Panc1 (cell line): ENCODE results near the gene LRRFIP1.

Experiments used
- CTCF ChIP-seq: fragments of 450-650 bp; IDR thresholded peaks from 2 replicates; pipeline ENCODE4 v1.5.1; 2017; ENCODE audit warnings: mild to moderate bottlenecking
- POLR2AphosphoS5 ChIP-seq: IDR thresholded peaks from 2 replicates; pipeline ENCODE4 v1.6.1; 2012; ENCODE audit warnings: mild to moderate bottlenecking, low read depth, low read length, moderate library complexity
- TCF7L2 ChIP-seq: IDR thresholded peaks from 2 replicates; pipeline ENCODE4 v1.6.1; 2011; ENCODE audit warnings: mild to moderate bottlenecking, low read depth, low read length, inconsistent platforms

- TF ChIP-seq CTCF: no peak
- TF ChIP-seq POLR2AphosphoS5: no peak
- TF ChIP-seq TCF7L2: no peak
These were observed 13.7 kb upstream of the LRRFIP1 start for GRCh38 chr2:237613679-237614078.
